ENCODE data around the gene DOCK6.
"Not testable (repeated sequence)": the region's sequence is repeated elsewhere in the genome, so short reads cannot be mapped to it uniquely, and the experiment has no call there.

Gene DOCK6

DNA sequence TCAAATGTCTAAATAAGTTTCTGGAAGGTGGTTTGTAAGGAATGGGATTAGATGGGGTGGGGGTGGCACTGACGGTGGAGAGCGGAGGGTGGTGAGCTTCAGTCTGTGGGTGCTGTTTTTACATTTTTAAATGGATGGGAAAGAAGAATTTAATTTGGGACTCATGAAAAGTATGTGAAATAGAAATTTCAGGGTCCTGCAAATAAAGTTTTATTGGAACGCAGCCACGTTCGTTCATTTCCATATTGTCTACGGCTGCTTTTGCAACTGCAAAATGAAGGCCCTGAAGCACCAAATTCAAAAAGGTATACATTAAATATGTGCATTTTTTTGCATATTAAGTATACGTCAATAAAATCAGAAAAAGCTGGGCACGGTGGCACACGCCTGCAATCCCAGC, 74.9 kb downstream of the DOCK6 start:
- H3K27me3 ChIP-seq (replicated peaks; ENCODE audit: insufficient read depth, low read length): no peaks in the 10 kb centered on the region
- H3K27ac ChIP-seq (ENCODE audit: low read length): no peak overlapping the region
- no peaks in the 10 kb centered on the region for H3K9me2 ChIP-seq (replicated peaks; ENCODE audit: insufficient read depth, low read length)
- no peak overlapping the region for H3K4me3 ChIP-seq (ENCODE audit: low read length)
- no peaks in the 10 kb centered on the region for H3K4me1 ChIP-seq (ENCODE audit: low read length)
- H4K20me1 ChIP-seq (ENCODE audit: insufficient read depth, low read length): no peaks in the 10 kb centered on the region
- TF ChIP-seq EZH2phosphoT487 (IDR thresholded peaks at IDR 0.05; ENCODE audit: low read length) (no peak), EZH2 (optimal IDR thresholded peaks at IDR 0.05; ENCODE audit: low read depth, low read length) (no peak), CTCF (IDR thresholded peaks at IDR 0.05; ENCODE audit: low read length) (no peak)
- no peak overlapping the region for H2AFZ ChIP-seq (ENCODE audit: low read length)
- H3K9me3 ChIP-seq (replicated peaks; ENCODE audit: insufficient read depth, low read length): no peaks in the 10 kb centered on the region
- H3K79me2 ChIP-seq (ENCODE audit: low read length): no peaks in the 10 kb centered on the region
- DNase-seq: no peak
- no peaks in the 10 kb centered on the region for H3F3A ChIP-seq (ENCODE audit: insufficient read depth, low read length)
- H3K4me2 ChIP-seq (ENCODE audit: low read depth, low read length): no peak overlapping the region
- no peaks in the 10 kb centered on the region for H3K36me3 ChIP-seq (replicated peaks; ENCODE audit: insufficient read depth, low read length)
- no peak overlapping the region for H3K9ac ChIP-seq (ENCODE audit: low read length)

- no peaks in the 10 kb centered on the region for H3K27me3 ChIP-seq (replicated peaks; ENCODE audit: insufficient read depth, low read length)
- H2AFZ ChIP-seq (ENCODE audit: low read length): no peak overlapping the region
- H3K4me1 ChIP-seq (ENCODE audit: low read length): peaks cover 10% of the 10 kb centered on the region; the same call in 1 of the 2 replicates
- no peaks in the 10 kb centered on the region for H3K79me2 ChIP-seq (ENCODE audit: low read length)
- H4K20me1 ChIP-seq (ENCODE audit: insufficient read depth, low read length): no peaks in the 10 kb centered on the region
- peaks cover 8% of the 10 kb centered on the region; the same call in 1 of the 2 replicates for H3F3A ChIP-seq (ENCODE audit: insufficient read depth, low read length)
- no peak overlapping the region for H3K4me2 ChIP-seq (ENCODE audit: low read depth, low read length)
- H3K9ac ChIP-seq (ENCODE audit: low read length): no peak overlapping the region
- no peak for DNase-seq
- no peak overlapping the region for H3K27ac ChIP-seq (ENCODE audit: low read length)
- no peaks in the 10 kb centered on the region for H3K36me3 ChIP-seq (replicated peaks; ENCODE audit: insufficient read depth, low read length)
- no peak overlapping the region for H3K4me3 ChIP-seq (ENCODE audit: low read length)
- no peaks in the 10 kb centered on the region for H3K9me2 ChIP-seq (replicated peaks; ENCODE audit: insufficient read depth, low read length)
- H3K9me3 ChIP-seq (replicated peaks; ENCODE audit: insufficient read depth, low read length): no peaks in the 10 kb centered on the region
- TF ChIP-seq EZH2 (optimal IDR thresholded peaks at IDR 0.05; ENCODE audit: low read depth, low read length) (no peak), CTCF (IDR thresholded peaks at IDR 0.05; ENCODE audit: low read length) (no peak)
These were observed 79.3 kb downstream of the DOCK6 start for GRCh38 chr19:11182994-11183393.

- no peaks in the 10 kb centered on the region for H3K27me3 ChIP-seq (replicated peaks; ENCODE audit: insufficient read depth, low read length)
- no peaks in the 10 kb centered on the region for H4K20me1 ChIP-seq (ENCODE audit: insufficient read depth, low read length)
- no peaks in the 10 kb centered on the region for H3K36me3 ChIP-seq (replicated peaks; ENCODE audit: insufficient read depth, low read length)
- H3K4me3 ChIP-seq (ENCODE audit: low read length): no peak overlapping the region
- DNase-seq: no peak
- H3K9me2 ChIP-seq (replicated peaks; ENCODE audit: insufficient read depth, low read length): no peaks in the 10 kb centered on the region
- peaks cover 10% of the 10 kb centered on the region; the same call in 1 of the 2 replicates for H3K4me1 ChIP-seq (ENCODE audit: low read length)
- peaks cover 8% of the 10 kb centered on the region; the same call in 1 of the 2 replicates for H3F3A ChIP-seq (ENCODE audit: insufficient read depth, low read length)
- H3K4me2 ChIP-seq (ENCODE audit: low read depth, low read length): no peak overlapping the region
- no peaks in the 10 kb centered on the region for H3K9me3 ChIP-seq (replicated peaks; ENCODE audit: insufficient read depth, low read length)
- TF ChIP-seq EZH2phosphoT487 (IDR thresholded peaks at IDR 0.05; ENCODE audit: low read length) (no peak), CTCF (IDR thresholded peaks at IDR 0.05; ENCODE audit: low read length) (no peak), EZH2 (optimal IDR thresholded peaks at IDR 0.05; ENCODE audit: low read depth, low read length) (no peak)
- no peak overlapping the region for H3K27ac ChIP-seq (ENCODE audit: low read length)
- H3K79me2 ChIP-seq (ENCODE audit: low read length): no peaks in the 10 kb centered on the region
- no peak overlapping the region for H3K9ac ChIP-seq (ENCODE audit: low read length)
- H2AFZ ChIP-seq (ENCODE audit: low read length): no peak overlapping the region
These were observed 80.8 kb downstream of the DOCK6 start for GRCh38 chr19:11181488-11181887.

GRCh38 chr19:11180975-11181374, 81.3 kb downstream of the DOCK6 start:
- H3K27me3 ChIP-seq (replicated peaks; ENCODE audit: insufficient read depth, low read length); H4K20me1 ChIP-seq (ENCODE audit: insufficient read depth, low read length); H3F3A ChIP-seq (ENCODE audit: insufficient read depth, low read length); H3K27ac ChIP-seq (ENCODE audit: low read length); H3K4me2 ChIP-seq (ENCODE audit: low read depth, low read length); DNase-seq; H3K4me1 ChIP-seq (ENCODE audit: low read length); H3K9me2 ChIP-seq (replicated peaks; ENCODE audit: insufficient read depth, low read length); H2AFZ ChIP-seq (ENCODE audit: low read length); H3K79me2 ChIP-seq (ENCODE audit: low read length); H3K9me3 ChIP-seq (replicated peaks; ENCODE audit: insufficient read depth, low read length); H3K9ac ChIP-seq (ENCODE audit: low read length); H3K4me3 ChIP-seq (ENCODE audit: low read length); H3K36me3 ChIP-seq (replicated peaks; ENCODE audit: insufficient read depth, low read length): not testable (repeated sequence)

All from MM.1S (cell line).